ENCODE measurements around the gene CD109.
"Not testable (repeated sequence)": the region's sequence is repeated elsewhere in the genome, so short reads cannot be mapped to it uniquely, and the experiment has no call there.

The CD109 gene

GRCh38 chr6:73695619-73696421 lies at the start of gene CD109:
Gene CD109 (plus strand): TSS chr6:73696203. CDS start chr6:73696216, 13 bp downstream.
- DNase-seq, result peak; percentile 4 to 45

DNA sequence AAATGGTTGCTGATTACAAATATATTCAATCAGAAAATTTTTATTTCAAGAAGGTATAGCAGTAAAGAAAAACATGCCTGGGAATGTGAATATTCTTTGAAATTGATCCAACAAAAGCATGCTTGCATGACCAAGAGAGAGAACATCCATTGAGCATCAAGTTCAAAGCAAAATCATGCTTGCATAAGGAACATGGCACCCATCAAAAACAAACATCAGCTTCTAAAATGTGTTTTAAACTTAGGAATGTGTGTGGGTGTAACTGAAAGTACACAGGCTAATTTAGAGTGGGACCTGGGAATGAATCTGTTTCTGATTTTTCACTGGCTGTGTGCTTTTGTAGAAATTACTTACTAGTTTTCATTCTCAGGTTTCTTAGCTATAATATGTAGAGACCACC lies 47.8 kb upstream of the CD109 start:
- no peak for DNase-seq

GRCh38 chr6:73649783-73650182 lies 46.2 kb upstream of the CD109 start:
- no peak for DNase-seq

- peak; percentile 68 to 72 for DNase-seq
These were observed 43.1 kb upstream of the CD109 start for GRCh38 chr6:73652637-73653570.

DNA sequence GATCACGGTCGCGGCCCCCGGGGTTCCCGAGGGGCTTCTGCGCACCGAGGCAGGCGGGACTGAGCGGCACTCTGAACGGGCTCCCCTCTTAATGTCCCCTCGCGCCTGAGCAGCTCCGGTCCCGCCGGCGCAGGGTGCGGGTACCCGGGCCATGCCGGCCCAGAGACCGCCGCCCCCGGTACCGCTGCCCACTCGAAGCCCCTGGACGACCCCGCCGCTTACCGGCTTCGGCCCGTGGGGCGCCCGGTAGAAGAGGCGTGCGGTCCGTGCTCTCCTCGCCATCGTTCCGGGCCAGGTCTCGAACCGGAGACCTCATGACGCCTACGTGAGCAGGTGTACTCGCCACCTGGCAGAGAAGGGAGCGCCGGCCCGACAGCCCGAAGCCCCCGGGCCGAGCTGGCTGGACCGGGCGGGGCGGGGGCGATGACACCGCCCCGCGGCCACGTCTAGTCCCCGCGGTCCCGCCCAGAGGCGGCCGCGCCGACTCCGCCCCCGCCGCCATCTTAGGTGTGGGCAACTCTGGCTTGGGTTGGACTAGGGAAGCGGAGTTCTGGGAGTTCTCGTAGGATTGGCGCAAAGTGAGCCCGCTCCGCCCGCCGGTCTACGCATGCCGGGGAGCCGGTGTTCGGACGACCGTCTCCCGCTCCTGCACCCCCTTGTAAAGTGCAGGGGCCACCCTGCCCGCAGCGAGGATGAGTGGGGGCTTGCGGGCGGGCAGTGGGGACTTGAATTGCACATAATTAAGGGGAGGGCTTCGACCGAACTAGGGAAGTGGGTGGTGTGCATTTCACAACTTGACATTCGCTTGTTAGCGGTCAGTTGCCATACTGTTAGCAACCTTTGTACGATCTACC lies 42.2 kb upstream of the CD109 start, which contains the start of gene SLC17A5:
SLC17A5 (minus strand) TSS at position 422 of the 854 bp plus-strand sequence; CDS start at position 316, 106 bp downstream.
- DNase-seq, result peak; percentile 85 to 94

DNA sequence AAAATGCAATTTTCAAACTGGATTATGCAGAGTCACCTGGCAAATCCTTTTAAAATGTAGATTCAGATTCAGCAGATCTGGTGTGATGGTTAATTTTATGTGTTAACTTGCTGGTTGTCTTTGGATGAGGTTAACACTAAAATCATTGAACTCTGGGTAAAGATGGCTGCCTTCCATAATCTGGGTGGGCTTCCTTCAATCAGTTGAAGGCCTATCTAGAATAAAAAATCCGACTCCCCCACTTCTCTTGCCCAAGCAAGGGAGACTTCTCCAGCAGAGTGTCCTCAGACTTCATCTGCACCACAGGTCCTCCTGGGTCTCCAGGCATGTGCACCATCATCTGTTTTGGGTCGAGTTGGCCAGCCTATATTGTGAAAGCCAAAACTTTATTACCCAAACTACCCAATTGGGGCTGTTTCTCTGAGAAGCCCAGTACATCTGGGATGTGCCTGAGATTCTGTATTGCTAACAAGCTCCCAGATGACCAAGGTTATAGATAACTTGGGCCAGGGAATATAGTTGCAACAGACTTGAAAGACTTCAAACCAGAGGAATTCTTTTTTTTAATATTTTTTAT lies 40.6 kb upstream of the CD109 start:
- no peak for DNase-seq

GRCh38 chr6:73656531-73657145 lies 39.4 kb upstream of the CD109 start:
- DNase-seq, result no peak

DNA sequence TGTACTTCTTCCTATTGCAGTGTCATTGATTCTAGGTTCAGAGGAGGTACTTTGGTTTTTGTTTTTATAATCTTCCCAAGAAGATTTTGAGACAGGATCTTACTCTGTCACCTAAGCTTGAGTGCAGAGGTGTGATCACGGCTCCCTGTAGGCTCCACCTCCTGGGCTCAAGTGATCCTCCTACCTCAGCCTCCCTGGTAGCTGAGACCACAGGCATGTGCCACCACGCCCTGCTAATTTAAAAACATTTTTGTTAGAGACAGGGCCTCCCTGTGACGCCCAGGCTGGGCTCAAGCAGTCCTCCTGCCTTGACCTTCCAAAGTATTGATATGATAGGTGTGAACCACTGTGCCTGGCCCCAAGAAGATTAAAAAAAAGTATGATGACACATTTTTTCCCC lies 38.8 kb upstream of the CD109 start:
- no peak for DNase-seq

GRCh38 chr6:73664701-73665100 lies 31.3 kb upstream of the CD109 start:
- no peak for DNase-seq

- no peak for DNase-seq
These were observed 30.2 kb upstream of the CD109 start for GRCh38 chr6:73665686-73666319.

- no peak for DNase-seq
These were observed 29.6 kb upstream of the CD109 start for GRCh38 chr6:73666393-73666792.

GRCh38 chr6:73667798-73668197 lies 28.2 kb upstream of the CD109 start:
- DNase-seq, result no peak

- DNase-seq, result no peak
These were observed 27.0 kb upstream of the CD109 start for GRCh38 chr6:73669005-73669404.

- DNase-seq, result no peak
These were observed 23.9 kb upstream of the CD109 start for GRCh38 chr6:73671911-73672685.

GRCh38 chr6:73675466-73676098 lies 20.4 kb upstream of the CD109 start:
- DNase-seq, result peak in 1 of 2 experiments; percentile 77

DNA sequence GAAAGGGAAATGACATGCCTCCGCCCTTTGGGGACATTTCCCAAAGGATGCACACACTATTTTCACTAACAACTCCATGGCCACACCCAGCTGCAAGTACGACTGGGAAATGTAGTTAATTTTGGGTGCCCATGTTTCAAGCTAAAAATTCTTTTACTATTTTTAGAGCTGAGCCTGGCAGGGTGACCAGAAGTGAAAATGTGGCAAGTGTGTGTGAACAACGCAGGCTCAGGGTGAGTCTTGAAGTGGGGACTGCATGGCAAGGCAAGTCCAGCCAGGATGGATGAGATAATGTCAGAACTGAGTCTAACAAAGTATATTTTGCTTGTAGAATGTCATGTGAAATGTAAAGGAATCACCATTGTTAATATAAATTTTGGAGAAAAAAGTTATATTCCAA lies 17.0 kb upstream of the CD109 start:
- DNase-seq, result no peak

GRCh38 chr6:73679846-73680245 lies 16.2 kb upstream of the CD109 start:
- not testable (repeated sequence) for DNase-seq

DNA sequence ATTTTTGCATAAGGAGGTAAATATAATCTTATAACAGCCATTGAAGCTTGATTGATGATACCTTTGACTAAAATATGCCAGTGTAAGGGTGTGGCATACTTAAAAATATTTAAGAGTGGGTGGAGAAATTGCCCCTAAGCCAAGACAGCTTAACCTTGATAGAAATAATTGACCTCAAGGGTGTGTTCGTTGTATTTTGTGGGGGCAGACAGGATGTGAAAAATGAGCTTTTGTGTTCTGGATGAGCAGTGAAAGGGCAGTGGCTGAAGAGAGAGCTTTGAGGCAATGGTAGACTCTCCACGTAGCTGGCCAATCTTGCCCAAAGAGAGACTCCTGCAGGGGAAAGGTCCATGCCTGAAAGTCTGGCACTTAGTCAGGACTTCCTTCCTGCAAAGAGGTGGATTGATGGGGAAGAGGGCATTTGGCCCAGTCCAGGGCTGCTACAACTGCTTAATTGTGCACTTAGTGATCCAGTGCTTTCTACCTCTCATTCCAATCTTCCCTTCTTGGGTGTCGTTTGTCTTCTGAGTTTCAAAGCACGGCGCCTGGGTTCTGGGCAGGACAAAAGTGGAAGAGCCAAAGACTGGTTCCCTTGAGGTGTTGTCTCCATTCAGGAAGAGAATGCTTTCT lies 15.6 kb upstream of the CD109 start:
- DNase-seq, result no peak

DNA sequence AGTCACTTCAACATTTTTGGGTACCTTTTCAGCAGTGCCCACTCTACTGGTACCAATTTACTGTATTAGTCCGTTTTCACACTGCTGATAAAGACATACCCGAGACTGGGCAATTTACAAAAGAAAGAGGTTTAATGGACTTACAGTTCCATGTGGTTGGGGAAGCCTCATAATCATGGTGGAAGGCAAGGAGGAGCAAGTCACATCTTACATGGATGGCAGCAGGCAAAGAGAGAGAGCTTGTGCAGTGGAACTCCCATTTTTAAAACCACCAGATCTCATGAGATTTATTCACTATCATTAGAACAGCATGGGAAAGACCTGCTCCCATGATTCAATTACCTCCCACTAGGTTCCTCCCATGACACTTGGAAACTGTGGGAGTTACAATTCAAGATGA lies 12.4 kb upstream of the CD109 start:
- not testable (repeated sequence) for DNase-seq

Data from NCI-H526 (cell line).